Peyer's patch (tissue), 4 donors: ENCODE measurements around the gene FGF12.

Source experiments
- CTCF ChIP-seq, 6 experiments: fragments of 450-650 bp in 4 of 6; fragments of 200-600 bp in 2 of 6; sonication (generic) in 1 of 6; IDR thresholded peaks; one replicate each; pipeline ENCODE4 v1.5.1; 2017 to 2019; ENCODE audit warnings: antibody characterized with exemption in 6 of 6, mild to moderate bottlenecking in 3 of 6, moderate library complexity in 1 of 6
- POLR2A ChIP-seq, 2 donors: fragments of 450-650 bp; IDR thresholded peaks; one replicate each; pipeline ENCODE4 v1.5.1; 2017; ENCODE audit warnings: antibody characterized with exemption in 2 of 2, mild to moderate bottlenecking in 2 of 2, moderate library complexity in 2 of 2

DNA sequence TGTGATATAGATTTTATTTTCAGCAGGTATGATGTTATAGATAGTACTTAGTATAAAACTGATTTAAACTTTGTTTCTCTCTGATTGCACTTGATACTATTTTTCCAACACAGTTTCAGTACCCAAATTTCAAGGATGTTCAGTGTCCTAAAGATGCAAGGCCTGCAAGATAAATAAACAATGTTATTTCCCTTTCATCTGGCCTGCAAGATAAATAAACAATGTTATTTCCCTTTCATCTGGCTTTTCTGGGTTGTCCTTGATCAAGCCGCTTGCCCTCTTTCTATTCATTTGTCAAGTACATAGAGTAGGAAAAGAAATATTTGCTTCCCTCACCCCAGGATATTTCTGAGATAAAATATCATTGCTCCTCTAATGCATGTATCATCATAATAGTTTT is 571.0 kb downstream of the FGF12 start:
- no peak for TF ChIP-seq CTCF (IDR thresholded peaks at IDR 0.05)
- no peak for TF ChIP-seq POLR2A (IDR thresholded peaks at IDR 0.05)
